ENCODE data around the gene UBE2S.
"Not testable (repeated sequence)": the region's sequence is repeated elsewhere in the genome, so short reads cannot be mapped to it uniquely, and the experiment has no call there.

The UBE2S gene

GRCh38 chr19:55407550-55407799 is at the start of gene UBE2S:
Gene UBE2S (minus strand): TSS chr19:55407788. CDS start chr19:55407589, 199 bp downstream.
- CTCF ChIA-PET; DNase-seq (ENCODE audit: low spot score): not testable (repeated sequence)
- peak within 1 kb of the TSS; percentile 97 for H3K27ac ChIP-seq
- POLR2A ChIA-PET (ENCODE audit: low non-redundant PET): interaction anchor here (0.6 to 1.5 kb wide), 4 partner anchors 20 to 71 kb away, joined by 3 to 6 read pairs (median 4); partner anchors contain the start of gene TMEM238

DNA sequence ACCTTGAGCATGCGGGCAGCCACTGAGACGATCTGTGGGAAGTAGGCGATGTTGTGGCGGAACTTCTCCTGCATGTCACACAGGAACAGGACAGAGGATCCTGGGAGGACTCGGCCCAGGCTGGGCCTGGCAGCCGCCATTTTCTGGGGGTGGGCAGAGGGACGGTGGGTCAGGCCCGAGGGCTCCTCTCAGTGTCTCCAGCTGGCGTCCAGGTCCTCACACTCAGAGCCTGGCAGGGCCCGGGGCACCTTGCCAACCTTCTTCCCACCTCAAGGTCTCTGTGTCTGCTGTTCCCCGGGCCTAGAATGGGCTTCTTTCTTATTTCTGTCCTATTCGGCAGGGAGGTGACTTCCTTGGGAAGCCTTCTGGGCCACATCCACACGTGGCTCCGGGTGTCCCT is 48.8 kb upstream of the UBE2S start:
- peak overlapping the region; percentile 57 for H3K27ac ChIP-seq
- no peak for DNase-seq (ENCODE audit: low spot score)
- ChIA-PET POLR2A (ENCODE audit: low non-redundant PET) (no interaction called here), CTCF (no interaction called here)
- no peak for TF ChIP-seq CTCF (conservative IDR thresholded peaks at IDR 0.05; ENCODE audit: low read depth)

- TF ChIP-seq CTCF (conservative IDR thresholded peaks at IDR 0.05; ENCODE audit: low read depth): no peak
- ChIA-PET POLR2A (ENCODE audit: low non-redundant PET) (interaction anchor here (0.5 kb wide), 1 partner anchor 80 kb away, joined by 6 read pairs; no protein-coding TSS in a partner anchor), CTCF (no interaction called here)
- no peak overlapping the region for H3K27ac ChIP-seq
- DNase-seq (ENCODE audit: low spot score): no peak
Observed at GRCh38 chr19:55455576-55456235, 48.1 kb upstream of the UBE2S start.

GRCh38 chr19:55454787-55455243 is 47.2 kb upstream of the UBE2S start:
- peak; percentile 42 for DNase-seq (ENCODE audit: low spot score)
- ChIA-PET POLR2A (ENCODE audit: low non-redundant PET) (interaction anchor here (0.5 kb wide), 1 partner anchor 79 kb away, joined by 6 read pairs; no protein-coding TSS in a partner anchor), CTCF (no interaction called here)
- no peak overlapping the region for H3K27ac ChIP-seq
- TF ChIP-seq CTCF (conservative IDR thresholded peaks at IDR 0.05; ENCODE audit: low read depth): peak; percentile 73

DNA sequence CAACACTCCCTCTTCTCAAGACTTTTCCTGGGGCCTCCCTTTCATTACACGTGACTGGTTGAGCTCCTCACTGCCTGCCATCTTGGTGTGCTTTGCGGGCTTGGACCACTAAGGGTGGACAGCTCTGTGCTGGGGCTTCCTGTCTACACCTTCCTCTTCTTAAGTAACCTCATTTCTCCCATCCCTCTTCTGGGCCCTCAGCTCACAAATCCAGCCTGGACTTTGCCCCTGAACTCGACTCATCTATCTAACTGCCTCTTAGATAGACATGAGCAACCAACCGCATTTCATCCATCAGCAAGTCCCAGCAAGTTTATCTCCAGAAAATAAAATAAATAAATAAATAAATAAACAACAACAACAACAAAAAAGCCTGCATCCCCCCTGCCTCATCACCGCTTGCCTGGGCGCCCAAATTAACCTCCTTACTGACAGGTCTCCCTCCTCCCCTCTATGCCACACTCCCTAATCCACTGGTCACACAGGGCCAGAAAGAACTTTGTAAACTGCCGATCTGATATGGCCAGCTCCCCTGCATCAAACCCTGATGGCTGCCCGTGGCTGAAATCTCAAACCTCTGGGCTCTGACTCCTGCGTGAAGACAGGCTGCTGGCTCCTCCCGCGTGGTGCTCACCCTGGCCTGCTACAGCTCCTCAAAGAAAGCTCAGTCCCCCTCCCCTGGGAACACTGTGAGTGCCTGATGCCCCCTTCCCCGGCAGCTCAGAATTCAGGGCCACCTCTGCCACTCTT is 46.1 kb upstream of the UBE2S start:
- TF ChIP-seq CTCF (conservative IDR thresholded peaks at IDR 0.05; ENCODE audit: low read depth): no peak
- no peak for DNase-seq (ENCODE audit: low spot score)
- peak overlapping the region; percentile 46 for H3K27ac ChIP-seq
- ChIA-PET CTCF (interaction anchor here (0.5 to 3.6 kb wide), 5 partner anchors 14 to 313 kb away, joined by 3 to 11 read pairs (median 3); no protein-coding TSS in a partner anchor), POLR2A (ENCODE audit: low non-redundant PET) (interaction anchor here (0.5 kb wide), 1 partner anchor 214 kb away, joined by 3 read pairs; no protein-coding TSS in a partner anchor)

GRCh38 chr19:55452749-55453346 is 45.3 kb upstream of the UBE2S start:
- ChIA-PET POLR2A (ENCODE audit: low non-redundant PET) (no interaction called here), CTCF (interaction anchor here (3.6 kb wide), 1 partner anchor 15 kb away, joined by 11 read pairs; no protein-coding TSS in a partner anchor)
- TF ChIP-seq CTCF (conservative IDR thresholded peaks at IDR 0.05; ENCODE audit: low read depth): no peak
- DNase-seq (ENCODE audit: low spot score): peak; percentile 73
- peak overlapping the region; percentile 46 for H3K27ac ChIP-seq
